HepG2 (cell line): Measurements from ENCODE around the gene WBP1. TPM values are rescaled to one million over a fixed set of nuclear protein-coding genes. Genes with fewer than 3 reads are reported as not detected.
A peak's percentile ranks its signal among the peaks of the same experiment; 100 is the strongest.

ENCODE experiments used
- BHLHE40 ChIP-seq: IDR thresholded peaks from 2 replicates; pipeline ENCODE4 v1.6.1; 2011; ENCODE audit warnings: low read length, improper control_type of control experiment
- EHMT2 ChIP-seq: fragments of 200-600 bp; sonication (generic); IDR thresholded peaks from 2 replicates; pipeline ENCODE4 v1.7.0; 2017; ENCODE audit warnings: antibody characterized with exemption, low read depth, low read length, borderline replicate concordance
- NFATC3 ChIP-seq: sonication (generic); formaldehyde crosslinking; IDR thresholded peaks from 2 replicates; pipeline ENCODE4 v1.5.1; 2020; ENCODE audit warnings: mild to moderate bottlenecking, missing genetic modification reagents
- NPAS2 ChIP-seq: sonication (generic); formaldehyde crosslinking; IDR thresholded peaks from 2 replicates; pipeline ENCODE4 v1.8.0; 2022; ENCODE audit warnings: mild to moderate bottlenecking, missing genetic modification reagents, borderline replicate concordance
- NR2F1 ChIP-seq, 2 experiments: fragments of 450-650 bp in 1 of 2; formaldehyde crosslinking in 1 of 2; IDR thresholded peaks; 2 replicates each; pipeline versions ENCODE4 v1.5.0 to v1.6.1; 2016 to 2020; ENCODE audit warnings: mild to moderate bottlenecking in 1 of 2, missing compliant biosample characterization in 1 of 2, missing genetic modification reagents in 1 of 2, moderate library complexity in 1 of 2
- PHB2 ChIP-seq: fragments of 450-650 bp; IDR thresholded peaks from 2 replicates; pipeline ENCODE4 v1.6.1; 2018; ENCODE audit not compliant: partially characterized antibody
- TARDBP ChIP-seq: sonication (generic); formaldehyde crosslinking; IDR thresholded peaks from 2 replicates; pipeline ENCODE4 v1.8.0; 2022; ENCODE audit warnings: mild to moderate bottlenecking, missing genetic modification reagents
- ZNF546 ChIP-seq: sonication (generic); formaldehyde crosslinking; conservative IDR thresholded peaks from 2 replicates; pipeline ENCODE4 v1.8.1; 2023; ENCODE audit warnings: mild to moderate bottlenecking, missing genetic modification reagents
- ZNF841 ChIP-seq: sonication (generic); formaldehyde crosslinking; IDR thresholded peaks from 2 replicates; pipeline ENCODE4 v1.8.1; 2023; ENCODE audit warnings: missing genetic modification reagents, borderline replicate concordance
- ZNF883 ChIP-seq: sonication (generic); formaldehyde crosslinking; IDR thresholded peaks from 2 replicates; pipeline ENCODE4 v1.5.1; 2020; ENCODE audit warnings: mild to moderate bottlenecking, missing genetic modification reagents; ENCODE audit errors: not compliant biosample characterization
- polyA plus RNA-seq, 8 experiments: library from polyadenylated mRNA; depleted of rRNA in 3 of 8; stranded (reverse) in 7 of 8; unstranded in 1 of 8; fragments of >200 nt; fragmentation: Illumina TruSeq in 4 of 8; extraction: Trizol in 4 of 8; gene quantifications; 2 replicates each; pipeline versions ENCODE4 v1.2.1 to v1.2.3, GENCODE V29; 2011 to 2016; ENCODE audit warnings: low read depth in 4 of 8, missing spikeins in 1 of 8, mixed read lengths in 1 of 8; ENCODE audit not compliant: insufficient read depth in 1 of 8
- total RNA-seq, 5 experiments: library from RNA; depleted of rRNA; stranded (reverse); fragments of >200 nt; fragmentation: Illumina TruSeq; extraction: Trizol; gene quantifications; 2 replicates each; pipeline ENCODE4 v1.2.3, GENCODE V29; 2016; ENCODE audit warnings: low read depth in 1 of 5
- TF ChIP-seq, protein P1 (sequence below): sonication (generic); formaldehyde crosslinking; IDR thresholded peaks from 2 replicates; pipeline ENCODE4 v1.5.0; 2020; ENCODE audit warnings: missing genetic modification reagents
- TF ChIP-seq, protein P2 (sequence below): sonication (generic); formaldehyde crosslinking; IDR thresholded peaks from 2 replicates; pipeline ENCODE4 v1.4.0; 2020; ENCODE audit warnings: missing genetic modification reagents
- TF ChIP-seq, protein P3 (sequence below), 2 experiments: IDR thresholded peaks; 2 replicates each; pipeline ENCODE4 v1.6.1; 2011 to 2012; ENCODE audit warnings: low read length in 2 of 2, borderline replicate concordance in 1 of 2, low read depth in 1 of 2, mild to moderate bottlenecking in 1 of 2, moderate library complexity in 1 of 2
- TF ChIP-seq, protein P4 (sequence below), 2 experiments: fragments of 450-650 bp in 1 of 2; sonication (generic) in 1 of 2; formaldehyde crosslinking; IDR thresholded peaks; 2 replicates each; pipeline versions ENCODE4 v1.5.0 to v1.8.0; 2020 to 2022; ENCODE audit warnings: mild to moderate bottlenecking in 1 of 2, missing genetic modification reagents in 1 of 2
- TF ChIP-seq, protein P5 (sequence below): sonication (generic); formaldehyde crosslinking; IDR thresholded peaks from 2 replicates; pipeline ENCODE4 v1.4.0; 2020; ENCODE audit warnings: low read depth, mild to moderate bottlenecking, missing genetic modification reagents
- TF ChIP-seq, protein P6 (sequence below), 2 experiments: sonication (generic) in 1 of 2; formaldehyde crosslinking in 1 of 2; IDR thresholded peaks; 2 replicates each; pipeline versions ENCODE4 v1.5.1 to v1.6.1; 2011 to 2020; ENCODE audit warnings: borderline replicate concordance in 1 of 2, low read depth in 1 of 2, low read length in 1 of 2, mild to moderate bottlenecking in 1 of 2, missing genetic modification reagents in 1 of 2, moderate library complexity in 1 of 2

The WBP1 gene
- total and polyA plus RNA-seq, 2 of the 13 experiments (the other 11 are each of a cell fraction or from before 2014, with no cell fraction given) = 38.8 to 85.7 TPM

DNA sequence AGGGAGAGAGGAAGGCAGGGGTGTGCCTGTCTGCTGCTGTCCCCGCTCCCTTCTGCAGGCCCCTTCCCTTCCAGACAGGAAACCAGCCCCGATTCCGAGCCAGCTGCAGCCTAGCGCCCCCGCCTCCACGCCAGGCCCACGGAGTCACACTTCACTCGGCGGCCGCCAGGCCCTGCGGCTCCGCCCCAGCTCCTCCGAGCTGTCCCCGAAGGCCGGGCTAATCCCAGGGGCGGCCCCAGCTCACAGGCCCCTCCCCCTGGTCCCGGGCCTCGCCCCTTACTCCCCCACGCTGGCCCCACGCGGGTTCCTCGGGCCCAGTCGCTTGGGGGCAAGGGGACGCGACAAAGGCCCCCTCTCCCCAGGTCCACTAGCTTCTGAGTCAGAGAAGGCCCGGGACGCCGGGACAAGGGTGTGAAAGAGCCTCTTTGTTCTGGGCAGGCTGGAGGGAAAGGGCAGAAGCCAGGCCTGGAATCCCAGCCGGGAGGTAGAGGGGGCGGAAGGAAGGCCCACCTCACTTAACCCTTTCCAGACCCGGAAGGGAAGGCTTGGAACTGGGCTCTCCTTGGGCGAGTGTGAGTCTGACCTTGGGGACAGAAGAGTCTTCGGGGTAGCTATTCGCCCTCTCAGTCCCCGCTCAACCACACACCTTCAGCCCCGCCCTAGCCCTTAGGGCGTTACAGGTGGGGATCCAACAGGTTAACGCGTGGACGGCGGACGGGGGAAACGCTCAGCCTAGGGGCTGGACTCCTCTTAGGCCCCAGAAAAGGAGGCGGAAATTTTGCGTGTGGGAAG, 17.7 kb upstream of the WBP1 start (continued):
- TF ChIP-seq EHMT2 (no peak), NFATC3 (CRISPR knock-in tag) (peak; percentile 85; the same call in 1 of the 2 replicates), PHB2 (no peak), ZNF883 (CRISPR knock-in tag) (peak; percentile 83), TARDBP (CRISPR knock-in tag) (peak; percentile 69), NR2F1 (CRISPR knock-in tag; IDR thresholded peaks at IDR 0.05) (peak in 1 of 2 experiments; percentile 69; a peak in 1 of 4 replicates), ZNF841 (CRISPR knock-in tag) (no peak; the same call in 1 of the 2 replicates), BHLHE40 (no peak), NPAS2 (CRISPR knock-in tag) (no peak), ZNF546 (CRISPR knock-in tag) (peak; percentile 98)
- TF ChIP-seq, protein P1, sequence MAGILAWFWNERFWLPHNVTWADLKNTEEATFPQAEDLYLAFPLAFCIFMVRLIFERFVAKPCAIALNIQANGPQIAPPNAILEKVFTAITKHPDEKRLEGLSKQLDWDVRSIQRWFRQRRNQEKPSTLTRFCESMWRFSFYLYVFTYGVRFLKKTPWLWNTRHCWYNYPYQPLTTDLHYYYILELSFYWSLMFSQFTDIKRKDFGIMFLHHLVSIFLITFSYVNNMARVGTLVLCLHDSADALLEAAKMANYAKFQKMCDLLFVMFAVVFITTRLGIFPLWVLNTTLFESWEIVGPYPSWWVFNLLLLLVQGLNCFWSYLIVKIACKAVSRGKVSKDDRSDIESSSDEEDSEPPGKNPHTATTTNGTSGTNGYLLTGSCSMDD (CRISPR knock-in tag) = no peak
- TF ChIP-seq, protein P2, sequence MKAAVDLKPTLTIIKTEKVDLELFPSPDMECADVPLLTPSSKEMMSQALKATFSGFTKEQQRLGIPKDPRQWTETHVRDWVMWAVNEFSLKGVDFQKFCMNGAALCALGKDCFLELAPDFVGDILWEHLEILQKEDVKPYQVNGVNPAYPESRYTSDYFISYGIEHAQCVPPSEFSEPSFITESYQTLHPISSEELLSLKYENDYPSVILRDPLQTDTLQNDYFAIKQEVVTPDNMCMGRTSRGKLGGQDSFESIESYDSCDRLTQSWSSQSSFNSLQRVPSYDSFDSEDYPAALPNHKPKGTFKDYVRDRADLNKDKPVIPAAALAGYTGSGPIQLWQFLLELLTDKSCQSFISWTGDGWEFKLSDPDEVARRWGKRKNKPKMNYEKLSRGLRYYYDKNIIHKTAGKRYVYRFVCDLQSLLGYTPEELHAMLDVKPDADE (CRISPR knock-in tag) = no peak
- TF ChIP-seq, protein P3, sequence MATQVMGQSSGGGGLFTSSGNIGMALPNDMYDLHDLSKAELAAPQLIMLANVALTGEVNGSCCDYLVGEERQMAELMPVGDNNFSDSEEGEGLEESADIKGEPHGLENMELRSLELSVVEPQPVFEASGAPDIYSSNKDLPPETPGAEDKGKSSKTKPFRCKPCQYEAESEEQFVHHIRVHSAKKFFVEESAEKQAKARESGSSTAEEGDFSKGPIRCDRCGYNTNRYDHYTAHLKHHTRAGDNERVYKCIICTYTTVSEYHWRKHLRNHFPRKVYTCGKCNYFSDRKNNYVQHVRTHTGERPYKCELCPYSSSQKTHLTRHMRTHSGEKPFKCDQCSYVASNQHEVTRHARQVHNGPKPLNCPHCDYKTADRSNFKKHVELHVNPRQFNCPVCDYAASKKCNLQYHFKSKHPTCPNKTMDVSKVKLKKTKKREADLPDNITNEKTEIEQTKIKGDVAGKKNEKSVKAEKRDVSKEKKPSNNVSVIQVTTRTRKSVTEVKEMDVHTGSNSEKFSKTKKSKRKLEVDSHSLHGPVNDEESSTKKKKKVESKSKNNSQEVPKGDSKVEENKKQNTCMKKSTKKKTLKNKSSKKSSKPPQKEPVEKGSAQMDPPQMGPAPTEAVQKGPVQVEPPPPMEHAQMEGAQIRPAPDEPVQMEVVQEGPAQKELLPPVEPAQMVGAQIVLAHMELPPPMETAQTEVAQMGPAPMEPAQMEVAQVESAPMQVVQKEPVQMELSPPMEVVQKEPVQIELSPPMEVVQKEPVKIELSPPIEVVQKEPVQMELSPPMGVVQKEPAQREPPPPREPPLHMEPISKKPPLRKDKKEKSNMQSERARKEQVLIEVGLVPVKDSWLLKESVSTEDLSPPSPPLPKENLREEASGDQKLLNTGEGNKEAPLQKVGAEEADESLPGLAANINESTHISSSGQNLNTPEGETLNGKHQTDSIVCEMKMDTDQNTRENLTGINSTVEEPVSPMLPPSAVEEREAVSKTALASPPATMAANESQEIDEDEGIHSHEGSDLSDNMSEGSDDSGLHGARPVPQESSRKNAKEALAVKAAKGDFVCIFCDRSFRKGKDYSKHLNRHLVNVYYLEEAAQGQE (IDR thresholded peaks at IDR 0.05; ENCODE audit: borderline replicate concordance in 1 of 2, low read depth in 1 of 2, low read length in 2 of 2) = peak in 1 of 2 experiments; percentile 48; a peak in 1 of 4 replicates
- TF ChIP-seq, protein P4, sequence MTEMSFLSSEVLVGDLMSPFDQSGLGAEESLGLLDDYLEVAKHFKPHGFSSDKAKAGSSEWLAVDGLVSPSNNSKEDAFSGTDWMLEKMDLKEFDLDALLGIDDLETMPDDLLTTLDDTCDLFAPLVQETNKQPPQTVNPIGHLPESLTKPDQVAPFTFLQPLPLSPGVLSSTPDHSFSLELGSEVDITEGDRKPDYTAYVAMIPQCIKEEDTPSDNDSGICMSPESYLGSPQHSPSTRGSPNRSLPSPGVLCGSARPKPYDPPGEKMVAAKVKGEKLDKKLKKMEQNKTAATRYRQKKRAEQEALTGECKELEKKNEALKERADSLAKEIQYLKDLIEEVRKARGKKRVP (CRISPR knock-in tag; IDR thresholded peaks at IDR 0.05) = peak in 1 of 2 experiments; percentile 56; a peak in 2 of 4 replicates
- TF ChIP-seq, protein P5, sequence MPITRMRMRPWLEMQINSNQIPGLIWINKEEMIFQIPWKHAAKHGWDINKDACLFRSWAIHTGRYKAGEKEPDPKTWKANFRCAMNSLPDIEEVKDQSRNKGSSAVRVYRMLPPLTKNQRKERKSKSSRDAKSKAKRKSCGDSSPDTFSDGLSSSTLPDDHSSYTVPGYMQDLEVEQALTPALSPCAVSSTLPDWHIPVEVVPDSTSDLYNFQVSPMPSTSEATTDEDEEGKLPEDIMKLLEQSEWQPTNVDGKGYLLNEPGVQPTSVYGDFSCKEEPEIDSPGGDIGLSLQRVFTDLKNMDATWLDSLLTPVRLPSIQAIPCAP (CRISPR knock-in tag) = peak; percentile 54; the same call in 1 of the 2 replicates
- TF ChIP-seq, protein P6, sequence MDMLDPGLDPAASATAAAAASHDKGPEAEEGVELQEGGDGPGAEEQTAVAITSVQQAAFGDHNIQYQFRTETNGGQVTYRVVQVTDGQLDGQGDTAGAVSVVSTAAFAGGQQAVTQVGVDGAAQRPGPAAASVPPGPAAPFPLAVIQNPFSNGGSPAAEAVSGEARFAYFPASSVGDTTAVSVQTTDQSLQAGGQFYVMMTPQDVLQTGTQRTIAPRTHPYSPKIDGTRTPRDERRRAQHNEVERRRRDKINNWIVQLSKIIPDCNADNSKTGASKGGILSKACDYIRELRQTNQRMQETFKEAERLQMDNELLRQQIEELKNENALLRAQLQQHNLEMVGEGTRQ (IDR thresholded peaks at IDR 0.05; ENCODE audit: low read depth, low read length) = no peak
- TF ChIP-seq, protein P6 (CRISPR knock-in tag; IDR thresholded peaks at IDR 0.05; ENCODE audit: borderline replicate concordance) = no peak; the same call in 1 of the 2 replicates
